HG02840 (cell line): ENCODE results near the gene MEIOB.
"Not testable (repeated sequence)": the region's sequence is repeated elsewhere in the genome, so short reads cannot be mapped to it uniquely, and the experiment has no call there.

Experiments used
- ATAC-seq: cut with Tn5 transposase; IDR thresholded peaks from one replicate; pipeline ENCODE4 v1.9.1; 2021; ENCODE audit warnings: mild to moderate bottlenecking, moderate library complexity, moderate number of reproducible peaks; ENCODE audit not compliant: unreplicated experiment, low FRiP score

Gene MEIOB, protein sequence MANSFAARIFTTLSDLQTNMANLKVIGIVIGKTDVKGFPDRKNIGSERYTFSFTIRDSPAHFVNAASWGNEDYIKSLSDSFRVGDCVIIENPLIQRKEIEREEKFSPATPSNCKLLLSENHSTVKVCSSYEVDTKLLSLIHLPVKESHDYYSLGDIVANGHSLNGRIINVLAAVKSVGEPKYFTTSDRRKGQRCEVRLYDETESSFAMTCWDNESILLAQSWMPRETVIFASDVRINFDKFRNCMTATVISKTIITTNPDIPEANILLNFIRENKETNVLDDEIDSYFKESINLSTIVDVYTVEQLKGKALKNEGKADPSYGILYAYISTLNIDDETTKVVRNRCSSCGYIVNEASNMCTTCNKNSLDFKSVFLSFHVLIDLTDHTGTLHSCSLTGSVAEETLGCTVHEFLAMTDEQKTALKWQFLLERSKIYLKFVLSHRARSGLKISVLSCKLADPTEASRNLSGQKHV

DNA sequence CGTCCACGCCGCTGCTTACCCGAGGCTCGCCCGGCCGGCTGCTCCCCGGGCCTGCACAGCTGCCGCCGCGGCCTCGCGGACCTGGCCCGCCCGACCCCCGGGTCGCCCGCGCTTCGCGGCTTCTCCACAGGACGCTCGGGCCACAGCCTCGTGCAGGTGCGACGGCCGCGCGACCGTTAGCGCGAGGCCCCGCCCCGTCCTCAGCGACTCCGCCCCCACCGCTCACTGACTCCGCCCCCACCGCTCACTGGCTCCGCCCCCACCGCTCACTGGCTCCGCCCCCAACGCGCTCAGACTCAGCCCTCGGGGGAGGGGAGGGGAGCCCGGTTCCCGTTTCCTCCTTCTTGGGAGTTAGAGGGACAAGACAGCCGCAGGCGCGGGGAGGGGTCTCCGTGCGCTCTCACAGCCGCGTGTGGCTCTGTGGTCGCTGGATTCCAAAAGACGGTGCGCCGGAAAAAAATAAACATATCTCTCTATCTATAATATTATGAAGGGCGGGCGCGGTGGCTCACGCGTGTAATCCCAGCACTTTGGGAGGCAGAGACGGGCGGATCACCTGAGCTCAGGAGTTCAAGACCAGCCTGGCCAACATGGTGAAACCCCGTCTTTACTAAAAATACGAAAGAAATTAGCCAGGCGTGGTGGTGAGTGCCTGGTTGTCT lies at the start of gene MEIOB:
MEIOB (minus strand) TSS at position 191 of the 662 bp plus-strand sequence. CDS start 3,989 bp downstream, outside the sequence.
- ATAC-seq: no peak

DNA sequence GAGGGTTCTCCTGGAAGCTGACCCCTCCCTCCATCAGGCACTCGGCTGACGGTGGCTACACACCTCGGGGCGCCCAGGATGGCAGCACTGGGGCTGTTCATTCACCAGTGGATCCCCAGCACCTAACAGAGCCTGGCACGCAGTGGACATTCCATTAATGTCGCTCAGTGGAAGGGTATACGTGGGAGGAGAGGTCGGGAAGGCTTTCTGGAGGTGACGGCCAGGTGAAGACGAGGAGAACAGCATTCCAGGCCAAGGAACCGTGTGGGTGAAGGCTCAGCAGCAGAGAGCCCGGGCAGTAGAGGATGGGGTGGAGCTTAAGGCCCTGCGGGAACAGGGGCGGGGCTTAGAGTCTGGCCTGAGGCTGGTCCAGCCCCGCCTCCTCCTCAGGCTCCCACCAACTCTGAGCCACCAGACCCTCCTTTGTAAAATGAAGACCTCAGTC lies 48.8 kb upstream of the MEIOB start:
- ATAC-seq: no peak

DNA sequence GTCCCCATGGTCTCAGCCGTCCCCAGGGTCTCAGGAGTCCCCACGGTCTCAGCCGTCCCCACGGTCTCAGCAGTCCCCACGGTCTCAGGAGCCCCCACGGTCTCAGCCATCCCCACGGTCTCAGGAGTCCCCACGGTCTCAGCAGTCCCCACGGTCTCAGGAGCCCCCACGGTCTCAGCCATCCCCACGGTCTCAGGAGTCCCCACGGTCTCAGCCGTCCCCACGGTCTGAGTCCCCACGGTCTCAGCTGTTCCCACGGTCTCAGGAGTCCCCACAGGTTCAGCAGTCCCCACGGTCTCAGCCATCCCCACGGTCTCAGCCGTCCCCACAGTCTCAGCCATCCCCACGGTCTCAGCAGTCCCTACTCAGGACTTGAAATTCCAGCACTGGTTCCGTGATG lies 48.2 kb upstream of the MEIOB start:
- ATAC-seq: not testable (repeated sequence)

GRCh38 chr16:1919327-1919998 lies 47.5 kb upstream of the MEIOB start:
- ATAC-seq: no peak

- ATAC-seq: no peak
These were observed 46.7 kb upstream of the MEIOB start, which contains the start of gene HS3ST6 for GRCh38 chr16:1918351-1919326. TSS of gene HS3ST6 (minus strand) at chr16:1918415. CDS start at chr16:1918323, 92 bp downstream.

- no peak for ATAC-seq
These were observed 45.8 kb upstream of the MEIOB start for GRCh38 chr16:1917665-1918350.

DNA sequence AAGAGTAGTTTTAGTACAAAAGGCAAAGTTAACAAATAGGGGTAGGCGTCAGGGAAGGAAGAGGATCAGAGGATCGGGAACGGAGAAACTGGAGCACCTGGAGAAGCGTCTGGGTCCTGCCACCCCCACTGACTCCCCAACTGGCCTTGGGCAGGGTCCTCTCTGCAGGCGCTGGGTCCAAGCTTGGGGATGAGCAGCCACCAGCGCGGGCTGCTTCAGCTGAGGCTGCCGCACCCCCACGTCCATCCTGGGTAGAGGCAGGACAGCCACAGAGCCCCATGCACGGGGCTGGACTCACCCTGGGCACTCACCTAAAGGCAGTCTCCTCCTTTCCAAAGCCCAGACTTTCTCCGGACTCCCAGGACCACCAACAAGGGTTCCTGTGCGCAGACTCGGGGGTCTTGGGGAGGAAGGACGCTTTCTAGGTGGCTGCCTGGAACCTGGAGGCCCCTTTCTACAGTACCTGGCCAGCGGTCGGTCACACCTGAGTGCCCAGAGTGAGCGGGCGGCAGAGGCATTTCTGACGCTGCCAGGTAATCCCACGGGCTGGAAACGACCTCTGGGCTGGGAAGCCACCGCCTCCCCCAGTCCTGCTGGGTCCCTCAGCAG lies 45.2 kb upstream of the MEIOB start:
- no peak for ATAC-seq

DNA sequence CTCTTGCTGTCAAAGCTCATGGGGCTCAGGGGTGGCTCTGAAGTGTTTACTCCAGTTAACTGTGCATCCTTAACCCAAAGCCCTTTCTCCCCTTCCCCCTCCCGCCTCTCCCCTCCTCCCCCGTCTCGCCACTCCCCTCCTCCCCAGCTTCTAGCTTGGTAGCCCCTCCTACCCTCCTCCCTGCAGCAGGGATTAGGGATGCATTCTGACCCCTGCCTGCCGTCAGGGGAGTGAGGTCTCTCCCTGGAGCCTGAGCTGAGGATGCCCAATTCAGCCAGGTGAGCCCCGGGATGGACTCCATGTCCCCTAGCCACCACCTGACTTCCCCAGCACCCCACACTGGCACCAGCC lies 44.7 kb upstream of the MEIOB start:
- no peak for ATAC-seq

DNA sequence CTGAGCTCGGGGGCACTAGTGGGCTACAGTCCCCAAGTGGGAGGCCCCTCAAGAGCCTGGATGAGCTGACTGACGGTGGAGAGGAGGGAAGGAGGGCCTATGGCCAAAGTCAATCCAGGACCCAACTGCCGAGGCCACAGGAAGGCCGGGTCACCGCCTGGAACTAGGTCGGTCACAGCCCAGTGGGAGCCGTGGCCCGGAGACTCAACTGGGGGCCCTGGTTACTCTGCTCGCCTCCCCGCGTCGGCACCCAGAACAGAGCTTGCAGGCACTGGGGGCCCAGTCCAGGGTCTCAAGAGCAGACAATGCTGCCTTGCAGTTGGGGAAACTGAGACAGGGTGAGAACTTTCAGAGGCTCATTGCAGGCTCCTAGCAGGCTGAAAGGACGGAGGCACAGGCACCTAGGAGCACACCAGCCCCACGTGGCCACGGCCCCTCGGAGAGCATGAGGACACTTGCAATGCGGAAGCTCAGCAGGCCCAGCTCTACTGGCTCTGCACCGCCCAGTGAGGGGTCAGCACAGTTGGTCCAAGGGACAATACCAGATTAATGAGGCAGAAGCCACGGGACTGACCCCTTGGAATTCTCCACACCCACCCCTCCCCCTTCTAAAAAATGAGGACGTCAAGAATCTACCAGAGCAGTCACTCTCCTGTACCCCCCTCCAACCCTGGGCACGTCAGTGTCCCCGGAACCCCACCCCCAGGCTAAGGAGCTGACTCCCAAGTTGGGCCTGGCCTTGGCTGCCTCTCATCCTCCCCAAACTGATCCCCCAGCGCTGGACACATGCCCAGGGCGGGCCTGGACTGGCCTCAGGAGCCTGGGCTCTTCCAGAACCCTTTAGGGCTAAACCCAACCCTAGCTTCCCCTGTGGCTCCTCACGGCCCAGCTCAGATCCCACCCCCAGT lies 44.0 kb upstream of the MEIOB start:
- ATAC-seq: no peak

DNA sequence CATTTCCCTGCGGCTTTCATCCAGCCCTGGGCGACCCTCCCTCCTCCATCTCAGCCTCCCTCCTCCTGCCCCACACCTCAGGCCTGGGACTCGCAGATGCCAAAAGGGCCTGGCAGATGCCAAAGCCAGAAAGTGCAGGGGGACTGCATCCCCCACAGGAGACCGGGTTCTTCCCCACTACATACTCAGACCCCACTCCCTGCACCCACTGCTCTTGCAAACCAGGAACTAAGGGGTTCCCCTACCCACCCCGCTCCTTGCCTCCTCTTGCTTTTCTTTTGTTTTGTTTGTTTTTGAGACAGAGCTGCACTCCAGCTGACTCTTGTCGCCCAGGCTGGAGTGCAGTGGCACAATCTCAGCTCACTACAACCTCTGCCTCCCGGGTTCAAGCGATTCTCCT lies 43.0 kb upstream of the MEIOB start:
- ATAC-seq: no peak

- no peak for ATAC-seq
These were observed 42.2 kb upstream of the MEIOB start for GRCh38 chr16:1914084-1914608.

- ATAC-seq: no peak
These were observed 41.5 kb upstream of the MEIOB start for GRCh38 chr16:1913327-1914083.

GRCh38 chr16:1912215-1912543 lies 40.2 kb upstream of the MEIOB start:
- ATAC-seq: no peak

- no peak for ATAC-seq
These were observed 39.7 kb upstream of the MEIOB start for GRCh38 chr16:1911467-1912214.

GRCh38 chr16:1909561-1910231 lies 37.7 kb upstream of the MEIOB start:
- ATAC-seq: no peak

GRCh38 chr16:1908983-1909382 lies 37.0 kb upstream of the MEIOB start:
- no peak for ATAC-seq
